ENCODE data around the gene NPS.

Gene NPS

GRCh38 chr10:127563718-127564553, 14.8 kb downstream of the NPS start:
- DNase-seq: no peak

- DNase-seq: no peak
These were observed 15.5 kb downstream of the NPS start for GRCh38 chr10:127564644-127565043.

GRCh38 chr10:127565583-127565982, 16.5 kb downstream of the NPS start:
- DNase-seq: no peak

GRCh38 chr10:127569210-127569609, 20.1 kb downstream of the NPS start:
- no peak for DNase-seq

- no peak for DNase-seq
These were observed 20.9 kb downstream of the NPS start for GRCh38 chr10:127570036-127570435.

- no peak for DNase-seq
These were observed 22.3 kb downstream of the NPS start for GRCh38 chr10:127571386-127571785.

GRCh38 chr10:127576051-127576450, 26.9 kb downstream of the NPS start:
- DNase-seq: no peak

- DNase-seq: no peak
These were observed 27.6 kb downstream of the NPS start for GRCh38 chr10:127576740-127577161.

GRCh38 chr10:127577376-127578258, 28.5 kb downstream of the NPS start:
- no peak for DNase-seq

GRCh38 chr10:127578259-127578960, 29.3 kb downstream of the NPS start:
- no peak for DNase-seq

GRCh38 chr10:127578961-127579305, 29.8 kb downstream of the NPS start:
- DNase-seq: no peak

- no peak for DNase-seq
These were observed 30.5 kb downstream of the NPS start for GRCh38 chr10:127579640-127580039.

- no peak for DNase-seq
These were observed 31.7 kb downstream of the NPS start for GRCh38 chr10:127580822-127581221.

GRCh38 chr10:127585519-127586023, 36.5 kb downstream of the NPS start:
- DNase-seq: no peak

GRCh38 chr10:127587668-127588365, 38.7 kb downstream of the NPS start:
- no peak for DNase-seq

GRCh38 chr10:127592586-127592985, 43.5 kb downstream of the NPS start:
- DNase-seq: no peak

- no peak for DNase-seq
These were observed 51.4 kb downstream of the NPS start for GRCh38 chr10:127600479-127600878.

All from stimulated activated naive CD4-positive, alpha-beta T cell treated with Interleukin-2 at 50 U/mL for 16 hours (primary cell).